Sigmoid colon (tissue), 4 donors: ENCODE data around the gene TNFRSF11A.

Experiments used
- CTCF ChIP-seq, 4 experiments: fragments of 450-650 bp in 3 of 4; fragments of 200-600 bp in 1 of 4; IDR thresholded peaks; one replicate each; pipeline ENCODE4 v1.5.1; 2016 to 2019; ENCODE audit warnings: antibody characterized with exemption in 4 of 4, mild to moderate bottlenecking in 3 of 4, moderate library complexity in 2 of 4
- EP300 ChIP-seq, 4 donors: sonication (generic); formaldehyde crosslinking; IDR thresholded peaks; one replicate each; pipeline ENCODE4 v1.6.1; 2017; ENCODE audit warnings: antibody characterized with exemption in 4 of 4
- POLR2AphosphoS5 ChIP-seq, 4 donors: sonication (generic); formaldehyde crosslinking; IDR thresholded peaks; one replicate each; pipeline ENCODE4 v1.6.1; 2017; ENCODE audit warnings: antibody characterized with exemption in 4 of 4

- TF ChIP-seq CTCF (IDR thresholded peaks at IDR 0.05) (no peak), POLR2AphosphoS5 (IDR thresholded peaks at IDR 0.05) (no peak), EP300 (IDR thresholded peaks at IDR 0.05) (no peak)
Measured at GRCh38 chr18:62334120-62334519, 9.0 kb downstream of the TNFRSF11A start.
